Vagina (tissue), 2 donors: ENCODE measurements around the gene THSD7A. TPM values are rescaled to one million over a fixed set of nuclear protein-coding genes. Genes with fewer than 3 reads are reported as not detected.
A peak's percentile ranks its signal among the peaks of the same experiment; 100 is the strongest.

ENCODE experiments used
- DNase-seq, 2 donors: peaks; one replicate each; pipeline ENCODE4 v3.0.0-alpha.2; 2017; ENCODE audit errors: extremely low spot score in 2 of 2
- H3K27ac ChIP-seq: fragments of 200-600 bp; sonication (generic); one replicate; pipeline ENCODE4 v1.5.1; 2019
- H3K27me3 ChIP-seq: fragments of 200-600 bp; sonication (generic); one replicate; pipeline ENCODE4 v1.5.1; 2019
- H3K36me3 ChIP-seq, 2 donors: fragments of 200-600 bp; sonication (generic); one replicate each; pipeline ENCODE4 v1.5.1; 2017 to 2019
- H3K4me1 ChIP-seq: fragments of 200-600 bp; sonication (generic); one replicate; pipeline ENCODE4 v1.5.1; 2019
- H3K4me3 ChIP-seq, 2 donors: fragments of 200-600 bp; sonication (generic); 1 replicate in 1 of 2; 2 replicates in 1 of 2; pipeline ENCODE4 v1.5.1; 2016 to 2019
- H3K9me3 ChIP-seq: fragments of 200-600 bp; sonication (generic); one replicate; pipeline ENCODE4 v1.5.1; 2019
- CTCF ChIP-seq, 3 experiments: fragments of 450-650 bp in 2 of 3; fragments of 200-600 bp in 1 of 3; sonication (generic) in 1 of 3; IDR thresholded peaks; one replicate each; pipeline ENCODE4 v1.5.1; 2017 to 2019; ENCODE audit warnings: antibody characterized with exemption in 3 of 3, mild to moderate bottlenecking in 2 of 3, moderate library complexity in 2 of 3
- POLR2A ChIP-seq, 2 donors: fragments of 450-650 bp; IDR thresholded peaks; one replicate each; pipeline ENCODE4 v1.6.1; 2017; ENCODE audit warnings: antibody characterized with exemption in 2 of 2, mild to moderate bottlenecking in 2 of 2, moderate library complexity in 2 of 2
- POLR2AphosphoS5 ChIP-seq, 2 donors: sonication (generic); formaldehyde crosslinking; IDR thresholded peaks; one replicate each; pipeline ENCODE4 v1.9.0; 2017; ENCODE audit warnings: antibody characterized with exemption in 2 of 2, mild to moderate bottlenecking in 2 of 2, low read depth in 1 of 2; ENCODE audit not compliant: insufficient read depth in 1 of 2
- intact Hi-C: fragments of 100-400 bp; cut with DNase I; formaldehyde crosslinking; loops from one replicate; pipeline ENCODE4 v1.15.1; 2023
- total RNA-seq: library from RNA; depleted of rRNA; stranded (reverse); fragments of >200 nt; gene quantifications from one replicate; pipeline ENCODE4 v1.2.3, GENCODE V29; 2016

The THSD7A gene
- total RNA-seq, 1 donor from 2014 or later = 9.3 TPM

GRCh38 chr7:11540271-11540761 is 291.7 kb downstream of the THSD7A start:
- intact Hi-C loops = no loop called here
- no peaks in the 10 kb centered on the region for H3K27me3 ChIP-seq
- H3K4me1 ChIP-seq = peaks cover 10% of the 10 kb centered on the region
- no peaks in the 10 kb centered on the region for H3K9me3 ChIP-seq
- no peaks in the 10 kb centered on the region for H3K36me3 ChIP-seq
- H3K4me3 ChIP-seq = no peak overlapping the region
- no peak for DNase-seq
- H3K27ac ChIP-seq = peak overlapping the region; percentile 7
- TF ChIP-seq CTCF (IDR thresholded peaks at IDR 0.05) = no peak
- TF ChIP-seq POLR2A (IDR thresholded peaks at IDR 0.05) = no peak
- TF ChIP-seq POLR2AphosphoS5 (IDR thresholded peaks at IDR 0.05; ENCODE audit: insufficient read depth in 1 of 2, low read depth in 1 of 2) = no peak

- Histone ChIP-seq H3K27ac (peak overlapping the region; percentile 7), H3K4me1 (peaks cover 10% of the 10 kb centered on the region), H3K36me3 (no peaks in the 10 kb centered on the region), H3K9me3 (no peaks in the 10 kb centered on the region), H3K4me3 (no peak overlapping the region), H3K27me3 (no peaks in the 10 kb centered on the region)
- TF ChIP-seq CTCF (IDR thresholded peaks at IDR 0.05) (no peak), POLR2AphosphoS5 (IDR thresholded peaks at IDR 0.05; ENCODE audit: insufficient read depth in 1 of 2, low read depth in 1 of 2) (no peak), POLR2A (IDR thresholded peaks at IDR 0.05) (no peak)
- no peak for DNase-seq
- intact Hi-C loops = no loop called here
These were observed 292.1 kb downstream of the THSD7A start for GRCh38 chr7:11539853-11540252.

- Histone ChIP-seq H3K36me3 (no peaks in the 10 kb centered on the region), H3K9me3 (no peaks in the 10 kb centered on the region), H3K27ac (no peak overlapping the region), H3K4me1 (peaks cover 10% of the 10 kb centered on the region), H3K27me3 (no peaks in the 10 kb centered on the region), H3K4me3 (no peak overlapping the region)
- no peak for TF ChIP-seq POLR2A (IDR thresholded peaks at IDR 0.05)
- DNase-seq = no peak
- intact Hi-C loops = no loop called here
These were observed 293.2 kb downstream of the THSD7A start for GRCh38 chr7:11538751-11539299.

GRCh38 chr7:11533229-11533820 is 298.7 kb downstream of the THSD7A start:
- H3K27me3 ChIP-seq = no peaks in the 10 kb centered on the region
- no peaks in the 10 kb centered on the region for H3K4me1 ChIP-seq
- H3K4me3 ChIP-seq = no peak overlapping the region
- H3K9me3 ChIP-seq = no peaks in the 10 kb centered on the region
- intact Hi-C loops = no loop called here
- TF ChIP-seq POLR2AphosphoS5 (IDR thresholded peaks at IDR 0.05; ENCODE audit: insufficient read depth in 1 of 2, low read depth in 1 of 2) (no peak), POLR2A (IDR thresholded peaks at IDR 0.05) (no peak), CTCF (IDR thresholded peaks at IDR 0.05) (no peak)
- no peak for DNase-seq
- H3K27ac ChIP-seq = no peak overlapping the region
- H3K36me3 ChIP-seq = no peaks in the 10 kb centered on the region

- H3K27me3 ChIP-seq = no peaks in the 10 kb centered on the region
- H3K27ac ChIP-seq = no peak overlapping the region
- H3K36me3 ChIP-seq = no peaks in the 10 kb centered on the region
- H3K9me3 ChIP-seq = no peaks in the 10 kb centered on the region
- H3K4me1 ChIP-seq = no peaks in the 10 kb centered on the region
- intact Hi-C loops = no loop called here
- H3K4me3 ChIP-seq = no peak overlapping the region
- no peak for TF ChIP-seq POLR2AphosphoS5 (IDR thresholded peaks at IDR 0.05; ENCODE audit: insufficient read depth in 1 of 2, low read depth in 1 of 2)
- no peak for TF ChIP-seq CTCF (IDR thresholded peaks at IDR 0.05)
- no peak for TF ChIP-seq POLR2A (IDR thresholded peaks at IDR 0.05)
- DNase-seq = no peak
These were observed 302.6 kb downstream of the THSD7A start for GRCh38 chr7:11529382-11529781.
